ENCODE results near the gene SEMA7A. TPM values are rescaled to one million over a fixed set of nuclear protein-coding genes. Genes with fewer than 3 reads are reported as not detected.

Gene SEMA7A
- total RNA-seq, 3 donors from 2014 or later, result 1.6 to 3.7 (median 3.0) TPM

DNA sequence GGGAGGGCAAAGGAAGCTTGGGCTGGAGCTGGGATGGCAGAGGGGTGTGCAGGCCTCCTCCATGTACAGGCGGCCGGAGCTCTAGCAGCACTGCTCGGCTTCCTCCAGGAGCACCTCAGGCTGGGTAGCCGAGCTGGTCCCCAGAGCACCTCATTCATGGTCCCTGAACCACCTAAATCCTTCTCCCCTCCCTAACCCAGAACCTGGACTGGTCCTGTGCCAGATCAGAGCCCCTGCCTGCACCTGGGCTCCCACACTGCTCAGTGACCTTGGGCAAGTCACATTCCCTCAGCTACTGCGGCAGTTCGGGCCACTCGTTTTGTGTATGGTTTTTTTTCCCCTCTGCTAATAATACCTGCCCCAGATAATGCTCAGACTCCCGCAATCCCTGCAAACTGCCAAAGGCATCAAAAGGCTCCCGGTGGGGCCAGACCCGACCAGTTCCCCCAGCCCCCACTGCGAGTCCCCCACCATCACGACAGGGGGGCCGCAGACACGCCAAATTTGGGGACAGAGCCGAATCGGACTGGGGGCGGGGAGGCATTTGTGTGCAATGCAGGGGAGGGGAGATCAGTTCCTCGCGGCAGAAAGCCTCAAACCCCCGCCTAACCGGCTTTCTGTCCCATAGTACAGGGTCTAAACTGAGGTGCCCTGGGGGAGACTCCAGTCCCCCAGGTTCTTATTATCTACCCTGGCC lies 1.3 kb downstream of the SEMA7A start:
- ATAC-seq (no peak), DNase-seq (peak in 1 of 3 donors; percentile 46)
- TF ChIP-seq, protein P1, sequence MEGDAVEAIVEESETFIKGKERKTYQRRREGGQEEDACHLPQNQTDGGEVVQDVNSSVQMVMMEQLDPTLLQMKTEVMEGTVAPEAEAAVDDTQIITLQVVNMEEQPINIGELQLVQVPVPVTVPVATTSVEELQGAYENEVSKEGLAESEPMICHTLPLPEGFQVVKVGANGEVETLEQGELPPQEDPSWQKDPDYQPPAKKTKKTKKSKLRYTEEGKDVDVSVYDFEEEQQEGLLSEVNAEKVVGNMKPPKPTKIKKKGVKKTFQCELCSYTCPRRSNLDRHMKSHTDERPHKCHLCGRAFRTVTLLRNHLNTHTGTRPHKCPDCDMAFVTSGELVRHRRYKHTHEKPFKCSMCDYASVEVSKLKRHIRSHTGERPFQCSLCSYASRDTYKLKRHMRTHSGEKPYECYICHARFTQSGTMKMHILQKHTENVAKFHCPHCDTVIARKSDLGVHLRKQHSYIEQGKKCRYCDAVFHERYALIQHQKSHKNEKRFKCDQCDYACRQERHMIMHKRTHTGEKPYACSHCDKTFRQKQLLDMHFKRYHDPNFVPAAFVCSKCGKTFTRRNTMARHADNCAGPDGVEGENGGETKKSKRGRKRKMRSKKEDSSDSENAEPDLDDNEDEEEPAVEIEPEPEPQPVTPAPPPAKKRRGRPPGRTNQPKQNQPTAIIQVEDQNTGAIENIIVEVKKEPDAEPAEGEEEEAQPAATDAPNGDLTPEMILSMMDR (IDR thresholded peaks at IDR 0.05), result no peak
- Histone ChIP-seq H3K4me1 (ENCODE audit: low read depth) (peaks cover 8% of the 10 kb centered on the region), H3K9me3 (no peaks in the 10 kb centered on the region), H3K36me3 (ENCODE audit: low read depth) (no peaks in the 10 kb centered on the region), H3K4me3 (no peak overlapping the region)
- intact Hi-C loops (cut with DNase I, micrococcal nuclease), result no loop called here

DNA sequence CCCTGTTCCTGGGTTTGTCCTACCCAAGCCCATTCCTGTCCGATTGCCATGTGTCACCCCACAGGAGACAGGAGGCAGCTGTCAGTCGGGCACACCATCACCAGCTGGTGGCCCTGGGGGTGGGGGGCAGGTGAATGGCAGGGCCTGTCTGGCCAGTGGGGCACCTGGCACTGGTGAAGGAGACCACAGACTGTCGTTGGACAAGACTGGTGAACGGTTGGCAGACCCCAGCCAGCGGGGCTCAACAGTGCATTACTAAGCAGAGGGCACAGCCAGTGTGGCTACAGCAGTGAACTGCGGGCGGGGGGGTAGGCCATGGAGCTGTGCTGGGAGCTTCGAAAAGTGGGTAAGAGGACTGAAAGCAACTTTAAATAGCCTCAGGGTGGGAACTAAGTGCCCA lies 2.1 kb downstream of the SEMA7A start:
- DNase-seq (peak in 1 of 3 donors; percentile 49), ATAC-seq (no peak)
- H3K4me1 ChIP-seq (ENCODE audit: low read depth), result peaks cover 8% of the 10 kb centered on the region
- TF ChIP-seq, protein P1 (IDR thresholded peaks at IDR 0.05), result no peak
- H3K9me3 ChIP-seq, result no peaks in the 10 kb centered on the region
- no peak overlapping the region for H3K4me3 ChIP-seq
- no peaks in the 10 kb centered on the region for H3K36me3 ChIP-seq (ENCODE audit: low read depth)
- intact Hi-C loops (cut with DNase I, micrococcal nuclease), result no loop called here

DNA sequence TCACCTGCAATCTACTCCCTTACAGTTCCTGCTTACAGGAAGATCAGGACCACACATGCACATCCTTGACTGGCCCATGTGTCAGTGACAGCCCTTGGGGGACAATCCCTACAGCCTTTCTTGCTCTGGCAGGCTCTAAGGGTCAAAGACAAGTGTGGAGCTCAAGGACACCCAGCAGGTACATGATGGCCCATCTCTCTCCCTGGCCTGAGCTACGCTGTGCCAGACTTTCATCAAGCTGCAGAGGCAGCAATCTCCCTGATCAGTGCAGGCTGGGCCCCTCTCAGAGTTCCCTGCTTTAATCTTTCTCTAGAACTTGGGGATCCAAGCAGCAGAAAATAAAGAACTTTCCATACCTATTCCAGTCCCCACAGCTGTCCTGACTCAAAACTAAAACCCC lies 2.6 kb downstream of the SEMA7A start:
- no peak for ATAC-seq
- DNase-seq, result peak in 1 of 3 donors; percentile 15
- H3K36me3 ChIP-seq (ENCODE audit: low read depth), result no peaks in the 10 kb centered on the region
- TF ChIP-seq, protein P1 (IDR thresholded peaks at IDR 0.05), result no peak
- peaks cover 8% of the 10 kb centered on the region for H3K4me1 ChIP-seq (ENCODE audit: low read depth)
- no peaks in the 10 kb centered on the region for H3K9me3 ChIP-seq
- H3K4me3 ChIP-seq, result no peak overlapping the region
- intact Hi-C loops (cut with DNase I, micrococcal nuclease), result no loop called here

DNA sequence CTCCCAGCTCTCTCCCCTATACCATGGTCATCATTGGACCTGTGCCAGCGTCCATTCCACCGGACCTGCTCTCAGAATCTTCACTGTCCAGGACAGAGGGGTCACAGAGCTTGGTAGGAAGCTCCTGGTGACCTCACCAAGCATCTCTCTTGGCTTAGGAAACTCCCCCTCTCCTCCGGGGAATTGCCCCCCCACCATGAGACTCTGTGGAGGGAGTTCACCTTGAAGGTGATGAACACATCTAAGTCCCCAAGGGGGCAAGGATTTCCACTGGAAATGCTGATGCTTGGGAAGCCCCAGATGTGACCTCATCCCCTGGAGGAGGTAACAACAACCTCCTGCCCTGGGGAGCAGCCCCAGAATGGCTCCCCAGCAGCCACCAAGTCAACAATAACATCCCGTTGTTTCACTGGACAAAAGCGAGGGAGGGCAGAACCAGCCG lies 3.2 kb downstream of the SEMA7A start:
- no peaks in the 10 kb centered on the region for H3K9me3 ChIP-seq
- TF ChIP-seq, protein P1 (IDR thresholded peaks at IDR 0.05), result no peak
- intact Hi-C loops (cut with DNase I, micrococcal nuclease), result no loop called here
- no peak for ATAC-seq
- H3K4me1 ChIP-seq (ENCODE audit: low read depth), result peaks cover 8% of the 10 kb centered on the region
- no peaks in the 10 kb centered on the region for H3K36me3 ChIP-seq (ENCODE audit: low read depth)
- no peak overlapping the region for H3K4me3 ChIP-seq
- peak in 1 of 3 donors; percentile 19 for DNase-seq

DNA sequence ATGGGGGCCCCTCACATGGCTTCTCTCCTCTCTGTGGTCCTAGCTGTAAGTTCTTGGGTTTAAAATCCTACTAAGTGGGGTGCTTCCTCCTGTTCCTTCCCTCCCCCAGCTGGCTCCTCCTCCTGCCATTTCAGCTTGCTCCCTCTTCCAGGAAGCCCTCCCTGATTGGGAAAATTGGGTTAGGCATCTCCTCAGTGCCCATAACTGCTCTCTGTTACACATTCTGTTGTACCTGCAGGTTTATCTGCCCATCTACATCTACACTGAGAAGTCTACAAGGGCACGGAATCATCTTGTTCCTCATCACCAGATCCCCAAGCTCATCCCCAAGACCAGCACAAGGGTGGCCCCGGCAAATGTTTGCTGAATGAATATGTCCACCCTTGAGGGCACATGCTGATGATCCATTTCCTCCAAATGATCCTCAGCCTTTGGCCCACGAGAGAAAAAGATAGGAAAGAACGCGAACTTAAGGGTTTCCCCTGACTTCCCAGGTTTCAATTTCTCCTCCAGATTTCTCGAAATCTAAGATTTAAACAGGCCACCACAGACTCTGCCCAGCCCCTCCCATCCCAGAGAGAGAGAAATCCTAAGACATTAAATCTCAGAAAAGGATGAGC lies 3.9 kb downstream of the SEMA7A start:
- no peak for ATAC-seq
- TF ChIP-seq, protein P1 (IDR thresholded peaks at IDR 0.05), result no peak

More for the DNA sequence above, 3.9 kb downstream of the SEMA7A start:
- DNase-seq, result peak in 1 of 3 donors; percentile 8
- Histone ChIP-seq H3K4me3 (no peak overlapping the region), H3K9me3 (no peaks in the 10 kb centered on the region), H3K4me1 (ENCODE audit: low read depth) (peaks cover 8% of the 10 kb centered on the region), H3K36me3 (ENCODE audit: low read depth) (no peaks in the 10 kb centered on the region)
- intact Hi-C loops (cut with DNase I, micrococcal nuclease), result no loop called here
